Endothelial cell (in vitro differentiated cells): Measurements from ENCODE around the gene LRCH1. TPM values are rescaled to one million over a fixed set of nuclear protein-coding genes. Genes with fewer than 3 reads are reported as not detected.

ENCODE experiments used
- DNase-seq: peaks from one replicate; pipeline ENCODE4 v3.0.0; 2021; ENCODE audit warnings: low spot score
- H3K27ac Mint-ChIP-seq: one replicate; pipeline ENCODE4 v1.8.0; 2021; ENCODE audit warnings: mixed read lengths, inconsistent platforms; ENCODE audit not compliant: unreplicated experiment
- H3K27me3 Mint-ChIP-seq: one replicate; pipeline ENCODE4 v1.8.0; 2021; ENCODE audit warnings: mild to moderate bottlenecking, moderate library complexity, mixed read lengths, inconsistent platforms; ENCODE audit not compliant: unreplicated experiment
- H3K36me3 Mint-ChIP-seq: one replicate; pipeline ENCODE4 v1.8.0; 2021; ENCODE audit warnings: mild to moderate bottlenecking, low read depth, mixed read lengths, inconsistent platforms; ENCODE audit not compliant: unreplicated experiment
- H3K4me1 Mint-ChIP-seq: one replicate; pipeline ENCODE4 v1.8.0; 2021; ENCODE audit warnings: mild to moderate bottlenecking, mixed read lengths, inconsistent platforms; ENCODE audit not compliant: unreplicated experiment
- H3K4me3 Mint-ChIP-seq: one replicate; pipeline ENCODE4 v1.8.0; 2021; ENCODE audit warnings: mild to moderate bottlenecking, mixed read lengths, inconsistent platforms; ENCODE audit not compliant: unreplicated experiment
- H3K9me3 Mint-ChIP-seq: one replicate; pipeline ENCODE4 v1.8.0; 2021; ENCODE audit warnings: mixed read lengths, inconsistent platforms; ENCODE audit not compliant: unreplicated experiment
- total RNA-seq: library from RNA; stranded (reverse); fragmentation: NEBNext Ultra II Directional; extraction: Animal tissue kit (Norgen Biotek cat#: 25700); gene quantifications from one replicate; pipeline ENCODE4 v1.2.1, GENCODE V29; 2021; ENCODE audit not compliant: unreplicated experiment
- TF ChIP-seq, protein P1 (sequence below): fragments of 200-600 bp; sonication (generic); IDR thresholded peaks from one replicate; pipeline ENCODE4 v1.5.0; 2021; ENCODE audit warnings: antibody characterized with exemption; ENCODE audit not compliant: unreplicated experiment

The LRCH1 gene
- total RNA-seq, 1 donor from 2014 or later = 45.6 TPM

DNA sequence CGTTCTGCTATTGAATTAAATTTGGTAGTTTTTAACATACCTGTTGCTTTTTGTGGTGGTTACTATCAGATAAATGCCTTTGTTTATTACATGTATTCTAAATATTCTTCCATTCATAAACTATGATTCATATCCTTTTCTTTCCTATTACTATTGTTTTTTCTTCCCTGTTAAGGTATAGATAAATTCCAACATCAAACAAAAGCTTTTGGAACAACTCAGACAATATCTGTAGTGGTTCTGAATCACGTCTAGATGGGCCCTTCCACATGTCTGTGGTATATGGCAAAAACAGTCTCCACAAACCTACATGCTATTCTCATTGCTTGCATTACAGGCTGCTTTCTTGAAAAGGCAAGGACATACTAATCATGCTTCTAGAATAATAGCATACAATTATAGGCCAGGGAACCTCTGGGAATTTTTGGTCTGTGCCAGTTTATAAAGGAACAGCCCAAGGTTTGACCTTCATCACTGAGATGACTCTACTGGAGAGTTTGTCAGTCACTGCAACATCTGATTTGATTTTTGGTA lies 6.4 kb downstream of the LRCH1 start:
- Mint-ChIP-seq H3K36me3 (peaks cover 9% of the 10 kb centered on the region), H3K4me1 (peaks cover 32% of the 10 kb centered on the region), H3K4me3 (no peak overlapping the region), H3K9me3 (no peaks in the 10 kb centered on the region), H3K27me3 (peaks cover 5% of the 10 kb centered on the region), H3K27ac (no peak overlapping the region)
- TF ChIP-seq, protein P1, sequence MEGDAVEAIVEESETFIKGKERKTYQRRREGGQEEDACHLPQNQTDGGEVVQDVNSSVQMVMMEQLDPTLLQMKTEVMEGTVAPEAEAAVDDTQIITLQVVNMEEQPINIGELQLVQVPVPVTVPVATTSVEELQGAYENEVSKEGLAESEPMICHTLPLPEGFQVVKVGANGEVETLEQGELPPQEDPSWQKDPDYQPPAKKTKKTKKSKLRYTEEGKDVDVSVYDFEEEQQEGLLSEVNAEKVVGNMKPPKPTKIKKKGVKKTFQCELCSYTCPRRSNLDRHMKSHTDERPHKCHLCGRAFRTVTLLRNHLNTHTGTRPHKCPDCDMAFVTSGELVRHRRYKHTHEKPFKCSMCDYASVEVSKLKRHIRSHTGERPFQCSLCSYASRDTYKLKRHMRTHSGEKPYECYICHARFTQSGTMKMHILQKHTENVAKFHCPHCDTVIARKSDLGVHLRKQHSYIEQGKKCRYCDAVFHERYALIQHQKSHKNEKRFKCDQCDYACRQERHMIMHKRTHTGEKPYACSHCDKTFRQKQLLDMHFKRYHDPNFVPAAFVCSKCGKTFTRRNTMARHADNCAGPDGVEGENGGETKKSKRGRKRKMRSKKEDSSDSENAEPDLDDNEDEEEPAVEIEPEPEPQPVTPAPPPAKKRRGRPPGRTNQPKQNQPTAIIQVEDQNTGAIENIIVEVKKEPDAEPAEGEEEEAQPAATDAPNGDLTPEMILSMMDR = no peak
- no peak for DNase-seq

DNA sequence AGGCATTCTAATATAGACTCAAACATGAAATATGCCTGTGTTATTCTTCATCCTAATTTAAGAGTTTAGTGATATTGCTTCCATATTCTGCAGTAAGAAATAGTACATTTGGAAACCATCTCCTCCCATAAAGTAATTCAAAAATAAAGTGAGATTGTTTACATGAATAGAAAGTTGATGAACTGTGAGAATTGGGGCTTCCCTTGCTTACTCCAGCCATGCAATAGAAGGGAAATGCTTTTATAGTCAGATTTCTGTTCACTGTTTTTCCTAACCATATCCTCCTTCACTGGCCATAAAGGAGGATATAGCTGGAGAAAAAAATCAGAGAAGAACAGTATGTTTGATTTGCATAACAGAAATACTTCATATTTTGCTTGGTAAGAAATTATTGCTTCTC lies 7.8 kb downstream of the LRCH1 start:
- Mint-ChIP-seq H3K27ac (no peak overlapping the region), H3K4me3 (no peak overlapping the region), H3K36me3 (no peaks in the 10 kb centered on the region), H3K27me3 (peaks cover 2% of the 10 kb centered on the region), H3K9me3 (no peaks in the 10 kb centered on the region), H3K4me1 (peaks cover 23% of the 10 kb centered on the region)
- TF ChIP-seq, protein P1 = no peak
- DNase-seq = no peak

DNA sequence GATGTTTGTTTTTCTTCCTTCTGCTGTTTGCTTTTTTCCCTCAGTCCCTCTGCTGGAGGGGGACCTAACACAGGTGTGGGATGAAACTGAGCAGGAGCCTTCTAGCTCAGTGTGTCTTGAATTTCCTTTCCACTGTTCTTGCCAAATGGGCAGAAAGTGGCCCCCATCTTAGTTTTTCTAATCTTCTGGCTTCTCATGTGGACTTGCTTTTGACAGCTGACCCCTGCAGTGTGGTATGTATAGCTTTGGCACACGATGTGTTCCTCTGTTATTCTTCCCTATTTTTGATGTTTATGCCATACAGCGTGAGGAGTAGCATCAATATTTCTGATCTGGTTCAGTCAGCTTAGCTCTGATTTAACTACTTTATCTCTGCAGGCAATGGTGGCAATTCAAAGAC lies 8.3 kb downstream of the LRCH1 start:
- no peak for DNase-seq
- TF ChIP-seq, protein P1 = no peak
- Mint-ChIP-seq H3K4me3 (no peak overlapping the region), H3K27ac (no peak overlapping the region), H3K9me3 (no peaks in the 10 kb centered on the region), H3K36me3 (no peaks in the 10 kb centered on the region), H3K4me1 (peaks cover 18% of the 10 kb centered on the region), H3K27me3 (peaks cover 2% of the 10 kb centered on the region)

DNA sequence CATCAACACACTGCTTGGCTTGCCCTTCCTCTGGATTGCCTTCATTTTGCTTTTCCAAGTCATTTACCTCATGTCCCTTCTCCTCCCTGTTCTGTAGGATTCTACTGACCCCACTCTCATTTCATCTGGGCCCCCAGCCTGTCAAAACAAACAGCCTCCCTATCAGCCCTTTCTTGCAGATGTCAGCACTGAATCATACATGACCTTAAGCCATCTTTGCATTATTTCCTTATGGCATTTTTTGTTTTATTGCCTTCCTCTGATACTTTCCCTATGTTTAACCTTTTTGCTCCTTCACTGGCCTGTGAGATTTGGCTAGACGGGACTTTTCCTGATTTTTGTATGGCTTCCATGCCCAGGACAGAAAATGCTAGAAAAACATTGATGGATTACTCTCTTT lies 8.7 kb downstream of the LRCH1 start:
- TF ChIP-seq, protein P1 = no peak
- no peaks in the 10 kb centered on the region for H3K36me3 Mint-ChIP-seq
- H3K4me1 Mint-ChIP-seq = peaks cover 16% of the 10 kb centered on the region
- peaks cover 2% of the 10 kb centered on the region for H3K27me3 Mint-ChIP-seq
- H3K4me3 Mint-ChIP-seq = no peak overlapping the region
- H3K27ac Mint-ChIP-seq = no peak overlapping the region
- H3K9me3 Mint-ChIP-seq = no peaks in the 10 kb centered on the region
- no peak for DNase-seq

DNA sequence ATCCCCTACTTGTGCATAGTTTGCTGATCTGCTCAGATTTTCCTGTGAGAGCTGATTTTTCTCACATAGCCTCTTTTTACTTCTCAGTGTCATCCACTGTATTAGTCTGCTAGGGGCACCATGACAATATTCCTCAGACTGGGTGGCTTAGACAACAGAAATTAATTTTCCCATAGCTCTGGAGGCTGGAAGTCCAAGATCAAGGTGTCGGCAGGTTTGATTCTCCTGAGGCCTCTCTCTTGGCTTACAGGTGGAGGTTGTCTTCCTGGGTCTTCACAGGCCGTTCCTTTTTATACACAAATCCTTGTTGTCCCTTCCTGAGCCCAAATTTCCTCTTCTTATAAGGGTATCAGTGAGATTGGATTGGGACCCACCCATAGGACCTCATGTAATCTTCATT lies 9.2 kb downstream of the LRCH1 start:
- Mint-ChIP-seq H3K36me3 (no peaks in the 10 kb centered on the region), H3K27ac (no peak overlapping the region), H3K9me3 (no peaks in the 10 kb centered on the region), H3K4me1 (peaks cover 14% of the 10 kb centered on the region), H3K4me3 (no peak overlapping the region), H3K27me3 (peaks cover 2% of the 10 kb centered on the region)
- no peak for DNase-seq
- TF ChIP-seq, protein P1 = no peak
